Suprapubic skin (tissue), 4 donors: ENCODE measurements around the gene RAB5IF. TPM values are rescaled to one million over a fixed set of nuclear protein-coding genes. Genes with fewer than 3 reads are reported as not detected.

Source experiments
- DNase-seq, 2 donors: peaks; one replicate each; pipeline ENCODE4 v3.0.0-alpha.2; 2019; ENCODE audit warnings: low spot score in 2 of 2
- H3K27ac ChIP-seq: fragments of 200-600 bp; sonication (generic); one replicate; pipeline ENCODE4 v1.5.1; 2019
- H3K27me3 ChIP-seq: fragments of 200-600 bp; sonication (generic); one replicate; pipeline ENCODE4 v1.5.1; 2019
- H3K36me3 ChIP-seq: fragments of 200-600 bp; sonication (generic); one replicate; pipeline ENCODE4 v1.5.1; 2019
- H3K4me1 ChIP-seq: fragments of 200-600 bp; sonication (generic); one replicate; pipeline ENCODE4 v1.5.1; 2019
- H3K4me3 ChIP-seq: fragments of 200-600 bp; sonication (generic); one replicate; pipeline ENCODE4 v1.5.1; 2019; ENCODE audit warnings: mild to moderate bottlenecking
- H3K9me3 ChIP-seq: fragments of 200-600 bp; sonication (generic); one replicate; pipeline ENCODE4 v1.5.1; 2019
- CTCF ChIP-seq, 2 donors: fragments of 200-600 bp in 1 of 2; fragments of 450-650 bp in 1 of 2; sonication (generic) in 1 of 2; IDR thresholded peaks; one replicate each; pipeline ENCODE4 v1.5.1; 2016 to 2019; ENCODE audit warnings: antibody characterized with exemption in 2 of 2, mild to moderate bottlenecking in 1 of 2, moderate library complexity in 1 of 2
- EP300 ChIP-seq: sonication (generic); formaldehyde crosslinking; IDR thresholded peaks from one replicate; pipeline ENCODE4 v1.6.1; 2017; ENCODE audit warnings: antibody characterized with exemption
- POLR2A ChIP-seq, 2 donors: fragments of 450-650 bp; IDR thresholded peaks; one replicate each; pipeline ENCODE4 v1.6.1; 2017; ENCODE audit warnings: antibody characterized with exemption in 2 of 2, mild to moderate bottlenecking in 2 of 2, moderate library complexity in 2 of 2
- POLR2AphosphoS5 ChIP-seq, 3 donors: sonication (generic); formaldehyde crosslinking; IDR thresholded peaks; one replicate each; pipeline ENCODE4 v1.6.1; 2017; ENCODE audit warnings: antibody characterized with exemption in 3 of 3
- WGBS: methylation state at CpG from one replicate; pipeline ENCODE4 v1.1.5; 2018; 5-methylcytosine and 5-hydroxymethylcytosine counted together
- total RNA-seq, 4 donors: library from RNA; depleted of rRNA; stranded (reverse); fragments of >200 nt; gene quantifications; one replicate each; pipeline ENCODE4 v1.1.0, GENCODE V29; 2016

Gene RAB5IF
- total RNA-seq, 4 donors from 2014 or later = 42.2 to 127 (median 89.4) TPM

DNA sequence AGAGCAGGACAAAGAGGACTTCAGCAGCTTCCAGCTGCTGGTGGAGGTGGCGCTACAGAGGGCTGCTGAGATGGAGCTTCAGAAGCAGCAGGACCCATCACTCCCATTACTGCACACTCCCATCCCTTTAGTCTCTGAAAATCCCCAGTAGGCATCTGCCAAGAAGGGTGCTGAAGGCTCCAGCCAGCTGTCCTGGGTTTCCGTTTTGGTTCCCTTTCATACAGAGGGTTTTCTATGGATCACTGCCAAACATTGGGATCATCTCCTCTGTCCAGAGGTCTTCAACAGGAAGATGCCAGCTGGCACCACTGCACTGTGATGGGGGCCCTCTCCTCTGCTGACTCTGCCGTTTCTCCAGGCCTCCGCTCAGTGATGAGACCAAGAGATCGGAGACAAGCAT is 14.3 kb upstream of the RAB5IF start:
- DNase-seq = no peak
- H3K4me1 ChIP-seq = peaks cover 3% of the 10 kb centered on the region
- H3K4me3 ChIP-seq = no peak overlapping the region
- no peak overlapping the region for H3K27ac ChIP-seq
- H3K36me3 ChIP-seq = no peaks in the 10 kb centered on the region
- no peak for TF ChIP-seq EP300
- TF ChIP-seq CTCF (IDR thresholded peaks at IDR 0.05) = no peak
- no peak for TF ChIP-seq POLR2A (IDR thresholded peaks at IDR 0.05)
- no peak for TF ChIP-seq POLR2AphosphoS5 (IDR thresholded peaks at IDR 0.05)
- H3K27me3 ChIP-seq = no peaks in the 10 kb centered on the region
- H3K9me3 ChIP-seq = no peaks in the 10 kb centered on the region
- WGBS = 94% methylated on average over 4 of the region's 5 CpGs

GRCh38 chr20:36591854-36592641 is 13.5 kb upstream of the RAB5IF start:
- DNase-seq = no peak
- Histone ChIP-seq H3K36me3 (no peaks in the 10 kb centered on the region), H3K9me3 (no peaks in the 10 kb centered on the region), H3K27me3 (no peaks in the 10 kb centered on the region), H3K27ac (no peak overlapping the region), H3K4me3 (no peak overlapping the region), H3K4me1 (peaks cover 3% of the 10 kb centered on the region)
- WGBS = 79% methylated on average over 9 of the region's 9 CpGs
- no peak for TF ChIP-seq CTCF (IDR thresholded peaks at IDR 0.05)
- TF ChIP-seq EP300 = no peak
- TF ChIP-seq POLR2A (IDR thresholded peaks at IDR 0.05) = no peak
- TF ChIP-seq POLR2AphosphoS5 (IDR thresholded peaks at IDR 0.05) = no peak

DNA sequence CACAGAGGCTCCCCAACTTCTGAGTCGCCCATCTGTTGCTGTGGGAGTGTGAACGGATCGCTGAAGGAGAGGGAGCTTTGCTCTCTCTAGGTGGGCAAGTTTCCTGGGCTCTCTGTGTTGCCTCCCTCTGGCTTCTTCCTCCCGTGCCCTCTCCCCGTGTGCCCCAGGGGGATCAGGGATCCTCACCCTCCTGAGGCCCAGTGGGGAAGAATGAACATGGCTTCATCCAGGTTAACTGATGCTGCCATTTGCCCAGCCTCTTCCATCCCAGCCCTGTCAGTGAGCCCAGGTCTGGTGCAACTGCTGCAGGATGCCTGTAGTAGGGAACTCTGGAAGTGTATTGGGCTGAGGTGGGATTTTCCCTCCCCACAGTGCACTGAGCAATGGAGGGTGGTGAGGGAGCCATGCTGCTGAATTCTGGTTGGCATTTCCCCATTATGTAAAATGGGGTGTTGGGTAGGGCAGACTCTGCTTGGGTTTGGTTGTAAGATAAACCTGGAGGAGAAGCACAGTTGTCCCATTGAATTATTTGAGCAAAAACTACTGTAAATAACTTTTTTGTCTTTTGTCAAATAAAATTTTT is 12.1 kb upstream of the RAB5IF start:
- Histone ChIP-seq H3K27ac (no peak overlapping the region), H3K4me1 (peaks cover 3% of the 10 kb centered on the region), H3K4me3 (no peak overlapping the region), H3K27me3 (no peaks in the 10 kb centered on the region), H3K9me3 (no peaks in the 10 kb centered on the region), H3K36me3 (no peaks in the 10 kb centered on the region)
- no peak for DNase-seq
- 86% methylated on average over 5 of the region's 5 CpGs for WGBS
- TF ChIP-seq POLR2AphosphoS5 (IDR thresholded peaks at IDR 0.05) = no peak
- no peak for TF ChIP-seq POLR2A (IDR thresholded peaks at IDR 0.05)
- no peak for TF ChIP-seq CTCF (IDR thresholded peaks at IDR 0.05)
- TF ChIP-seq EP300 = no peak

GRCh38 chr20:36599912-36600345 is 5.7 kb upstream of the RAB5IF start:
- Histone ChIP-seq H3K27ac (no peak overlapping the region), H3K4me3 (no peak overlapping the region), H3K36me3 (no peaks in the 10 kb centered on the region), H3K9me3 (no peaks in the 10 kb centered on the region), H3K4me1 (peaks cover 3% of the 10 kb centered on the region), H3K27me3 (no peaks in the 10 kb centered on the region)
- DNase-seq = no peak
- TF ChIP-seq POLR2A (IDR thresholded peaks at IDR 0.05) = no peak
- TF ChIP-seq EP300 = no peak
- TF ChIP-seq CTCF (IDR thresholded peaks at IDR 0.05) = no peak
- TF ChIP-seq POLR2AphosphoS5 (IDR thresholded peaks at IDR 0.05) = no peak
- WGBS = 37% methylated on average over 5 of the region's 5 CpGs

GRCh38 chr20:36601540-36601939 is 4.0 kb upstream of the RAB5IF start:
- Histone ChIP-seq H3K9me3 (no peaks in the 10 kb centered on the region), H3K27me3 (no peaks in the 10 kb centered on the region), H3K4me3 (no peak overlapping the region), H3K36me3 (no peaks in the 10 kb centered on the region), H3K27ac (no peak overlapping the region), H3K4me1 (peaks cover 9% of the 10 kb centered on the region)
- TF ChIP-seq EP300 = no peak
- no peak for TF ChIP-seq POLR2AphosphoS5 (IDR thresholded peaks at IDR 0.05)
- no peak for TF ChIP-seq CTCF (IDR thresholded peaks at IDR 0.05)
- TF ChIP-seq POLR2A (IDR thresholded peaks at IDR 0.05) = no peak
- 50% methylated on average over 1 of the region's 1 CpG for WGBS
- DNase-seq = no peak
